GM12873 (cell line): Measurements from ENCODE around the gene MYOM3.
A peak's percentile ranks its signal among the peaks of the same experiment; 100 is the strongest.

Experiments
- TF ChIP-seq, protein P1 (sequence below): IDR thresholded peaks from 2 replicates; pipeline ENCODE4 v1.5.1; 2012; ENCODE audit warnings: low read depth, mild to moderate bottlenecking, moderate library complexity, low read length, control low read depth; ENCODE audit not compliant: insufficient read depth; ENCODE audit errors: missing control alignments

Gene MYOM3

GRCh38 chr1:24070821-24071393 lies 41.0 kb downstream of the MYOM3 start:
- TF ChIP-seq, protein P1, sequence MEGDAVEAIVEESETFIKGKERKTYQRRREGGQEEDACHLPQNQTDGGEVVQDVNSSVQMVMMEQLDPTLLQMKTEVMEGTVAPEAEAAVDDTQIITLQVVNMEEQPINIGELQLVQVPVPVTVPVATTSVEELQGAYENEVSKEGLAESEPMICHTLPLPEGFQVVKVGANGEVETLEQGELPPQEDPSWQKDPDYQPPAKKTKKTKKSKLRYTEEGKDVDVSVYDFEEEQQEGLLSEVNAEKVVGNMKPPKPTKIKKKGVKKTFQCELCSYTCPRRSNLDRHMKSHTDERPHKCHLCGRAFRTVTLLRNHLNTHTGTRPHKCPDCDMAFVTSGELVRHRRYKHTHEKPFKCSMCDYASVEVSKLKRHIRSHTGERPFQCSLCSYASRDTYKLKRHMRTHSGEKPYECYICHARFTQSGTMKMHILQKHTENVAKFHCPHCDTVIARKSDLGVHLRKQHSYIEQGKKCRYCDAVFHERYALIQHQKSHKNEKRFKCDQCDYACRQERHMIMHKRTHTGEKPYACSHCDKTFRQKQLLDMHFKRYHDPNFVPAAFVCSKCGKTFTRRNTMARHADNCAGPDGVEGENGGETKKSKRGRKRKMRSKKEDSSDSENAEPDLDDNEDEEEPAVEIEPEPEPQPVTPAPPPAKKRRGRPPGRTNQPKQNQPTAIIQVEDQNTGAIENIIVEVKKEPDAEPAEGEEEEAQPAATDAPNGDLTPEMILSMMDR = peak; percentile 94

DNA sequence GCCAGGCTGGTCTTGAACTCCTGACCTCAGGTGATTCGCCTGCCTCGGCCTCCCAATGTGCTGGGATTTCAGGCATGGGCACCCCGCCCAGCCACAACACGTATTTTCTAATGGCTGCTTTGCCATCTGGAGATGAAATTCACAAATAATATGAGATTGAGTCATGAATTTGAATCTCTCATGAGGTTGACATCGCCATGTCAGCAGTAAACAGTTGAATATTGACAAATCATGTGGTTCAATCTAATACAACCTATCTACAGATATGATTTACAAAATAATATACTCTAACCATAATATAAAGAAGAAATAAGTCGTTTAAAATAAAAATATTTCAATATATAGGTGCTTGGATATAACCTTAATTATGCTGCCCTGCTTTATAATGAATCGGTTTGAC lies 42.1 kb downstream of the MYOM3 start:
- TF ChIP-seq, protein P1 = no peak

DNA sequence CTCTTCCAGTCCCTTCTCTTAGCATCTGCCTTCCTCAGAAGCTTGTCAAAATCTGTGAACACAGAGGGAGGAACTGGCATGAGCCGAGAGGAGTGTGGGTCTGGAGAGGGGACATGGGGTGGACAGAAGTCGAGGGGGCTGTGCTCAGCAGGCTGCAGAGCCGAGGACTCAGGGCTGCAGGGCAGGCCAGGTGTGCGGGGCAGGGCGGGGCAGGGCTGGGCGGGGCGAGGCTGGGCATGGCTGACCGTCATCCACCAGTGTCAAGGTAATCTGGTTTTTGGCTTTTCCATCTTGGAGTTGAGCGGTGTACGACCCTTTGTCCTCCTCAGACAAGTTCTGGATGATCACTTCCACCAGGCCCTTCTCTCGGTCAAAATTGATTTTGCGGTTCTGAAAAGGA lies 44.0 kb downstream of the MYOM3 start:
- TF ChIP-seq, protein P1 = no peak

DNA sequence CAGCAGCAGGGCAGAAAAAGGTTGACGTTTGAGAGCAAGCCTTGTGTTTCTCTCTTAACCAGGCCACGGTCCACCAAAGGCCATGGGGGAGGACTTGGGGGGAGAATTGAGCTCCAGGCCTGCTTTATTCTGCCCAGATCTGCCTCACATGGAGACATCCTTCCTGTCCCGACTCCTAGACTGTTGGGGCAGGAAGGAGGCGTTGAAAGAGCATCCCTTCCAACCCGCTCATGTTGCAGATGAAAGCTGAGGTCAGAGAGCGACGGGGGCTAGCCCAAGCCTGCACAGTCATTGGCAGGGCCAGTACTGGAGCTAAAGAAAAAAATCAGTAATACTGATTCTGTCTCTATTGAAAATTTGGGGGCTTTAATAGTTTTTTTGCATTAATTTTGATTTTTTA lies 46.6 kb downstream of the MYOM3 start:
- TF ChIP-seq, protein P1 = no peak

DNA sequence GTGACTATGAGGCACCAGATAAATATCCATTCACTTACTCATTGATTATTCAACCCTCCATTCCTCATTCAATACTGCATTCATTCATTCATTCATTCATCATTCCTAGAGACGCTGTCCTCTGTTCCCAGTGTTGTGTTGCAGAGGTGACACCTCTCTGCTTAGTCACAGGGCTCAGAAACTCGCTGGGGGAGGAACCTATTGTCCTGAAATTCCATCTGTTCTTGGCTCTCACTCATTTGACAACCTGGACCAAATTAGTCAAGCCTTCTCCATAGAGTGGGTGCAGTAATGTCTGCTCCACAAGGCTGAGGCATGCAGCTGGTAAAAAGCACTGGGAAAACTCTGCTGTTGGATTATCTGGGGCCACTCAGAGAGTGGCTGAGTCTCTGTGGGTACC lies 49.7 kb downstream of the MYOM3 start:
- TF ChIP-seq, protein P1 = no peak

GRCh38 chr1:24060482-24060881 lies 51.5 kb downstream of the MYOM3 start:
- TF ChIP-seq, protein P1 = no peak

DNA sequence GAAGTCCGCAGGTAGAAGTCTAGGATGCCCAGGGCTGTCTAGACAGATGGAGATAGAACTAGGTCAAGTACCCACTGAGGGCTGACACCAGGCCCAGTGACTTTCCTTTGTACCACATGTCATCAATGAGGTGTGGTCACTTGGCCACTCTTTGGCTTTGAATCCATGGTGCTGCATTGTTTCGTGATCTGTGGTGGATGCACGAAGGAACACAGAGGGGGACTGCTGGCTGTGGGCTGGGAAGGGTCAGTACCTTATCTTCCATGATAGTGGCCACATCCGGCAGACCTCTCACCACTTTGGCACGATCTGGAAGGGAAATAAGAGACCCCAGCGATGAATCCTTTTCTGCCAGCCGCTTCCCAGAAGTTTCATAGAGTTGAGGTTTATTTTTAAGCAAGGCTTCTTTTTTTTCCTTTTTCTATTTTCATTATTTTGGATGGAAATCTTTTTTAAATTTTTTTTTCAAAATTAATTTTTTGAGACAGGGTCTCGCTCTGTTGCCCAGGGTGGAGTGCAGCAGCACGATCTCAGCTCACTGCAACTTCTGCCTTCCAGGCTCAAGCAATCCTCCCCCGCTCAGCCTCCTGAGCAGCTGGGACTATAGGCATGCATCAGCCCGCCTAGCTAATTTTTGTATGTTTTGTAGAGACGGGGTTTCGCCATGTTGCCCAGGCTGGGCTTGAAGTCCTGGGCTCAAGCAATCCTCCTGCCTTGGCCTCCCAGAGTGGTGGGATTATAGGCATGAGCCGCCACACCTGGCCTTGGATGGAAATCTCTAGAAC lies 53.1 kb downstream of the MYOM3 start:
- TF ChIP-seq, protein P1 = no peak
